Right lobe of liver (tissue), 6 donors: ENCODE data around the gene MXD4. TPM values are rescaled to one million over a fixed set of nuclear protein-coding genes. Genes with fewer than 3 reads are reported as not detected.

ENCODE experiments used
- ATAC-seq, 4 donors: fragments of 200-7000 bp; cut with Tn5 transposase; one replicate each; pipeline ENCODE4 v1.9.1; 2020; ENCODE audit warnings: mild to moderate bottlenecking in 4 of 4, moderate library complexity in 4 of 4
- DNase-seq, 3 donors: peaks; one replicate each; pipeline ENCODE4 v3.0.0-alpha.2; 2020
- H3K27ac ChIP-seq, 3 donors: fragments of 200-600 bp; one replicate each; pipeline ENCODE4 v1.8.0; 2022
- H3K27me3 ChIP-seq, 2 donors: fragments of 200-600 bp; one replicate each; pipeline ENCODE4 v1.8.0; 2022
- H3K36me3 ChIP-seq, 4 donors: fragments of 200-600 bp; sonication (generic) in 1 of 4; one replicate each; pipeline versions ENCODE4 v1.5.1 to v1.8.0; 2017 to 2022; ENCODE audit warnings: control low read depth in 1 of 4
- H3K4me1 ChIP-seq, 4 donors: fragments of 200-600 bp; sonication (generic) in 1 of 4; one replicate each; pipeline versions ENCODE4 v1.5.1 to v1.8.0; 2017 to 2022; ENCODE audit warnings: control low read depth in 1 of 4
- H3K4me3 ChIP-seq, 3 donors: fragments of 200-600 bp; one replicate each; pipeline ENCODE4 v1.8.0; 2022
- H3K9me3 ChIP-seq, 4 donors: fragments of 200-600 bp; sonication (generic) in 1 of 4; one replicate each; pipeline versions ENCODE4 v1.5.1 to v1.8.0; 2017 to 2022; ENCODE audit warnings: control low read depth in 1 of 4
- POLR2A ChIP-seq: fragments of 450-650 bp; IDR thresholded peaks from one replicate; pipeline ENCODE4 v1.6.1; 2017; ENCODE audit warnings: antibody characterized with exemption, mild to moderate bottlenecking
- WGBS: methylation state at CpG from one replicate; pipeline ENCODE4 v1.1.6; 2018; ENCODE audit warnings: low coverage, low lambda C conversion rate; ENCODE audit not compliant: insufficient coverage; ENCODE audit errors: missing lambda C conversion rate; 5-methylcytosine and 5-hydroxymethylcytosine counted together
- intact Hi-C, 2 donors: fragments of 100-400 bp; cut with DNase I; formaldehyde crosslinking; loops; one replicate each; pipeline versions ENCODE4 v1.11.2 to v1.14.1; 2022
- total RNA-seq, 6 experiments: library from RNA; depleted of rRNA in 2 of 6; stranded (reverse); fragments of >200 nt in 2 of 6; fragmentation: NEBNext Ultra II Directional in 3 of 6; extraction: Animal tissue kit (Norgen Biotek cat#: 25700) in 3 of 6; gene quantifications; one replicate each; pipeline versions ENCODE4 v1.1.0 to v1.2.4, GENCODE V29; 2016 to 2023
- TF ChIP-seq, protein P1 (sequence below), 4 donors: fragments of 200-600 bp in 3 of 4; fragments of 450-650 bp in 1 of 4; IDR thresholded peaks; one replicate each; pipeline versions ENCODE4 v1.5.1 to v1.8.0; 2016 to 2022; ENCODE audit warnings: antibody characterized with exemption in 4 of 4, mild to moderate bottlenecking in 2 of 4
- donor health status: DM: no; HTN: yes; CAD: no.
- donor health status: DM: no; HTN: no; CAD: no.
- donor health status: DM: no; HTN: no; CAD: no.
- donor health status: DM: no; HTN: yes; CAD: no.
- donor health status: DM: no; HTN: yes; CAD: no.

Gene MXD4
- total RNA-seq, 6 experiments from 2014 or later = 17.8 to 23.0 (median 19.7) TPM

DNA sequence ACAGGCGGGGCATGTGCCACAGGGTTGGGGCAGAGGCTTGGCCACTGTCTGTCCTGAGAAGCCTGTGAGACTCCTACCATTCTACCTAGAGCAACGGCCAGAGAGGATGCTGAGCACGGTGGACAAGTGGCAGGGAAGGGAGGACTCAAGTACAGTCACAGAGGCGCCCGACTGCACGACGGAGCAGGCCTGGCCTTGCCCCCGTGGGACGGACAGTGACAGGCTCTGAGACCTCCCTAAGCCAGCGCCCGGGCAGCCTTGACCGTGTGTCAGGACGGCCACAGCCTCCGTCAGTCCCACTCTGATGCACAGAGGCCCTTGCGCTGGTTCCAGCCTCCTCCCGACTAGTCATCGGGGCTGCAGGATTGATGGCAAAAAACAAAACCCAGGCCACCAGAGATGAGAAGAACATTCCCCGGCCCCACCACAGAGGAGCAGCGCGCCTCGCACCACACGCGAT is 36.7 kb upstream of the MXD4 start:
- Histone ChIP-seq H3K9me3 (no peaks in the 10 kb centered on the region), H3K4me3 (no peak overlapping the region), H3K27me3 (no peaks in the 10 kb centered on the region), H3K36me3 (no peaks in the 10 kb centered on the region), H3K27ac (no peak overlapping the region), H3K4me1 (no peaks in the 10 kb centered on the region)
- TF ChIP-seq, protein P1, sequence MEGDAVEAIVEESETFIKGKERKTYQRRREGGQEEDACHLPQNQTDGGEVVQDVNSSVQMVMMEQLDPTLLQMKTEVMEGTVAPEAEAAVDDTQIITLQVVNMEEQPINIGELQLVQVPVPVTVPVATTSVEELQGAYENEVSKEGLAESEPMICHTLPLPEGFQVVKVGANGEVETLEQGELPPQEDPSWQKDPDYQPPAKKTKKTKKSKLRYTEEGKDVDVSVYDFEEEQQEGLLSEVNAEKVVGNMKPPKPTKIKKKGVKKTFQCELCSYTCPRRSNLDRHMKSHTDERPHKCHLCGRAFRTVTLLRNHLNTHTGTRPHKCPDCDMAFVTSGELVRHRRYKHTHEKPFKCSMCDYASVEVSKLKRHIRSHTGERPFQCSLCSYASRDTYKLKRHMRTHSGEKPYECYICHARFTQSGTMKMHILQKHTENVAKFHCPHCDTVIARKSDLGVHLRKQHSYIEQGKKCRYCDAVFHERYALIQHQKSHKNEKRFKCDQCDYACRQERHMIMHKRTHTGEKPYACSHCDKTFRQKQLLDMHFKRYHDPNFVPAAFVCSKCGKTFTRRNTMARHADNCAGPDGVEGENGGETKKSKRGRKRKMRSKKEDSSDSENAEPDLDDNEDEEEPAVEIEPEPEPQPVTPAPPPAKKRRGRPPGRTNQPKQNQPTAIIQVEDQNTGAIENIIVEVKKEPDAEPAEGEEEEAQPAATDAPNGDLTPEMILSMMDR (IDR thresholded peaks at IDR 0.05) = no peak
- no peak for TF ChIP-seq POLR2A
- peak in 1 of 3 donors; percentile 39 for DNase-seq
- no peak for ATAC-seq
- intact Hi-C loops = no loop called here
- 80% methylated on average over 7 of the region's 23 CpGs for WGBS

DNA sequence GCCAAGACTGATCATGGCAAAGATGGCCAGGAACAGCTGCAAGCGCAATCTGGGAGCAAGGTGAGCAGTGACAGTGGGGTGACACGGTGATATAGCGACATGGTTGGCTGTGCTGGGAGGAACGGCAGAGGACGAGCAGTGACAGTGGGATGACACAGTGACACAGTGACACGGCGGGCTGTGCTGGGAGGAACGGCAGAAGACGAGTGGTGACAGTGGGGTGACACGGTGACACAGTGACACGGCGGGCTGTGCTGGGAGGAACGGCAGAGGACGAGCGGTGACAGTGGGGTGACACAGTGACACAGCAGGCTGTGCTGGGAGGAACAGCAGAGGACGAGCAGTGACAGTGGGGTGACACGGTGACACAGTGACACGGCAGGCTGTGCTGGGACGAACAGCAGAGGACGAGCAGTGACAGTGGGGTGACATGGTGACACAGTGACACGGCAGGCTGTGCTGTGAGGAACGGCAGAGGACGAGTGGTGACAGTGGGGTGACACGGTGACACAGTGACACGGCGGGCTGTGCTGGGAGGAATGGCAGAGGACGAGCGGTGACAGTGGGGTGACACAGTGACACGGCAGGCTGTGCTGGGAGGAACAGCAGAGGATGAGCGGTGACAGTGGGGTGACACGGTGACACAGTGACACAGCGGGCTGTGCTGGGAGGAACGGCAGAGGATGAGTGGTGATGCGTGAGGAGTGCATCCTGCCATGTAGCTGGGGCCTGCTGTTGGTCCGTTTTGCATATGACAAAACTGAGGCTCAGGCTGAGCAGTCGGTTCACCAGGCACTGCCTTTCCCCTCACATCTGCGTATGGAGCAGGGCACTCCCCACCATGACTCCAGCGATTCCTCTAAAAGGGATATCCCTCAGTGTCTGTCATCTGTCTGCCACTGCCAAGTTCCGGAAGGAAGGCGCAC is 36.0 kb upstream of the MXD4 start:
- Histone ChIP-seq H3K4me1 (no peaks in the 10 kb centered on the region), H3K27me3 (no peaks in the 10 kb centered on the region), H3K4me3 (no peak overlapping the region), H3K27ac (no peak overlapping the region), H3K9me3 (no peaks in the 10 kb centered on the region), H3K36me3 (no peaks in the 10 kb centered on the region)
- 88% methylated on average over 29 of the region's 40 CpGs for WGBS
- DNase-seq = peak in 1 of 3 donors; percentile 18
- no peak for TF ChIP-seq POLR2A
- TF ChIP-seq, protein P1 (IDR thresholded peaks at IDR 0.05) = no peak
- intact Hi-C loops = no loop called here
- ATAC-seq = no peak

DNA sequence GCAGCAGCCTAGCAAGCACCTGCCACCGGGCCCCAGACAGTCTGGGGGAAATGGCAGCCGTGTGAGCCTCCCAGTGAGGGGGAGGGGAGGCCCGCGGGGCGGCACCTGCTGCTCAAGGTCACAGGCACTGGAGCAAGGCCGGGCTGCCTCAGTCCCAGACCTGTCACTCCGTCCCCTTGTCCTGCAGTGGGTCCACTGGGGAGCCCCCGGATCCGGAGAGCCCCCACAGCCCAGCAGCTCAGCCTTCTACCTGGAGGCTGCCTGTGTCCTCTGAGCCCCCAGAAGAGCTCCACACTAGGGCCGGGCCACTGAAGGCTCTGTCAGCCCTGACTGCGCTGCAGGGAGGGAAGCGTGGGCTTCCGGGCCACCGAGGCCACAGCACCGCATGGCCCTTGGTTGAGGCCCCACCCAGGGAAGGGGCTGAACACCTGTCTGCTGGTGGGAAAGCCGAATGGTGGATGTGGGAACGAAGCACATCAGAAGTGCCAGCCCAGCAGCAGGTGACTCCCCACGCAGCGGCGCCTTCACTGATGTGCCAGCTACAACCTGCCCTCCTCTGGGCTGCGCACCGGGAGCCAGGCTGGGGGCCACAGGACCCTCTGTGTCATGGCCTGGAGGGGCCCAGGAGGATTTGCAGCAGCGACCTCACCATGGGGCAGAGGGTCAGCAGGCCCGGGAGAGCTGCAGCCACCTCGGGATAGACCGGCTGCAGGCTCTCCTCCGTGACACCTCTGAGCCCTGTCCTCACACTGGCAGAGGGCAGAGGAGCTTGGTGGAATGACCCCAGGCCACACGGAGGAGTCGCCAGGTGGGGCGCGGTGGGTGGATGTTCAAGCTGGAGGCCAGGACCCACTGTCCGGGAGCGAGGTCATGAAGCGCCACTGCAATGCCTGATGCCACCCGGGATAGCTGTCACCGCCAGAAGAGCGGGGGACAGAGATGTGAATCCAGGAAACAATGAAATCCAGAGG is 35.0 kb upstream of the MXD4 start:
- no peaks in the 10 kb centered on the region for H3K4me1 ChIP-seq
- no peak overlapping the region for H3K4me3 ChIP-seq
- DNase-seq = peak in 1 of 3 donors; percentile 36
- no CpG with 5 or more reads among the region's 37 CpGs for WGBS
- H3K27ac ChIP-seq = no peak overlapping the region
- H3K36me3 ChIP-seq = no peaks in the 10 kb centered on the region
- peak in 1 of 4 donors; percentile 9 for ATAC-seq
- no peaks in the 10 kb centered on the region for H3K9me3 ChIP-seq
- intact Hi-C loops = no loop called here
- H3K27me3 ChIP-seq = no peaks in the 10 kb centered on the region
- TF ChIP-seq, protein P1 (IDR thresholded peaks at IDR 0.05) = no peak
- no peak for TF ChIP-seq POLR2A

DNA sequence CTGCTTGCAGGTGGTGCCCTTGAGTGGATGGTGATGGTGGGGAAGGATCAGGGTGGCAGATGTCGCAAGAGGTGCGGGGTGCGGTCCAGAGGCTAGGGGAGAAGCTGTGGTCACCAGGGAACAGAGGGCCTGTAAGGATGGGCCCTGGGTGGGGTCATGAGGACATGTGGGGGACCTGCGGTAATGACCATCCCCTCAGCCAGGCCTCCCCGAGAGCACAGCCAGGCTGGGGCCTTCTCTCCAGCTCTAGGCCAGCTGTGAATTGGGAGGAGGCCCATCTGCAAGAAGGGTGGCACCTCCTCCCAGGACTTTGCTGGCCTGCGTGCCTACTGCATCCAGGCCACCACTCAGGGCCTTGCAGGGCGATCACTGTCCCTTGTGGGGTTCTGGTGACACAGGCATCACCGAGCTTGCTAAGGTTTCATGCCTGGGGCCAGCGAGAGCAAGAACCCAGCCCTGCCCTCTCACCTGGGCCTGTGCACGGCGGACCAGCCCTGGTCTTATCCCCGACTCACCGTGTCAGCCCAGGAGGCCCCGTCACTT is 34.1 kb upstream of the MXD4 start:
- WGBS = 67% methylated on average over 1 of the region's 14 CpGs
- TF ChIP-seq POLR2A = no peak
- TF ChIP-seq, protein P1 (IDR thresholded peaks at IDR 0.05) = no peak
- ATAC-seq = no peak

More for the DNA sequence above, 34.1 kb upstream of the MXD4 start:
- Histone ChIP-seq H3K36me3 (no peaks in the 10 kb centered on the region), H3K4me3 (no peak overlapping the region), H3K27ac (no peak overlapping the region), H3K9me3 (no peaks in the 10 kb centered on the region), H3K27me3 (no peaks in the 10 kb centered on the region), H3K4me1 (no peaks in the 10 kb centered on the region)
- intact Hi-C loops = no loop called here
- DNase-seq = peak in 1 of 3 donors; percentile 40
